ENCODE measurements around the gene GET4. TPM values are rescaled to one million over a fixed set of nuclear protein-coding genes. Genes with fewer than 3 reads are reported as not detected.
A peak's percentile ranks its signal among the peaks of the same experiment; 100 is the strongest.

GET4 gene
- total RNA-seq, 1 donor from 2014 or later: 58.2 TPM

- H3K27me3 Mint-ChIP-seq: peaks cover 9% of the 10 kb centered on the region
- H3K9me3 Mint-ChIP-seq (ENCODE audit: low read depth): no peaks in the 10 kb centered on the region
- TF ChIP-seq, protein P1, sequence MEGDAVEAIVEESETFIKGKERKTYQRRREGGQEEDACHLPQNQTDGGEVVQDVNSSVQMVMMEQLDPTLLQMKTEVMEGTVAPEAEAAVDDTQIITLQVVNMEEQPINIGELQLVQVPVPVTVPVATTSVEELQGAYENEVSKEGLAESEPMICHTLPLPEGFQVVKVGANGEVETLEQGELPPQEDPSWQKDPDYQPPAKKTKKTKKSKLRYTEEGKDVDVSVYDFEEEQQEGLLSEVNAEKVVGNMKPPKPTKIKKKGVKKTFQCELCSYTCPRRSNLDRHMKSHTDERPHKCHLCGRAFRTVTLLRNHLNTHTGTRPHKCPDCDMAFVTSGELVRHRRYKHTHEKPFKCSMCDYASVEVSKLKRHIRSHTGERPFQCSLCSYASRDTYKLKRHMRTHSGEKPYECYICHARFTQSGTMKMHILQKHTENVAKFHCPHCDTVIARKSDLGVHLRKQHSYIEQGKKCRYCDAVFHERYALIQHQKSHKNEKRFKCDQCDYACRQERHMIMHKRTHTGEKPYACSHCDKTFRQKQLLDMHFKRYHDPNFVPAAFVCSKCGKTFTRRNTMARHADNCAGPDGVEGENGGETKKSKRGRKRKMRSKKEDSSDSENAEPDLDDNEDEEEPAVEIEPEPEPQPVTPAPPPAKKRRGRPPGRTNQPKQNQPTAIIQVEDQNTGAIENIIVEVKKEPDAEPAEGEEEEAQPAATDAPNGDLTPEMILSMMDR (IDR thresholded peaks at IDR 0.05; ENCODE audit: unreplicated experiment): no peak
- no peaks in the 10 kb centered on the region for H3K36me3 Mint-ChIP-seq (ENCODE audit: insufficient read depth)
- no peak for DNase-seq (ENCODE audit: low spot score, unreplicated experiment)
- no peak overlapping the region for H3K4me3 Mint-ChIP-seq (ENCODE audit: low read depth)
- no peak overlapping the region for H3K27ac Mint-ChIP-seq
- no peaks in the 10 kb centered on the region for H3K4me1 Mint-ChIP-seq (ENCODE audit: low read depth)
Measured at GRCh38 chr7:913736-914520, 37.6 kb downstream of the GET4 start.

GRCh38 chr7:914521-915194 is 38.3 kb downstream of the GET4 start:
- Mint-ChIP-seq H3K9me3 (ENCODE audit: low read depth) (no peaks in the 10 kb centered on the region), H3K27ac (no peak overlapping the region), H3K4me3 (ENCODE audit: low read depth) (no peak overlapping the region), H3K36me3 (ENCODE audit: insufficient read depth) (no peaks in the 10 kb centered on the region), H3K27me3 (peaks cover 8% of the 10 kb centered on the region), H3K4me1 (ENCODE audit: low read depth) (no peaks in the 10 kb centered on the region)
- TF ChIP-seq, protein P1 (IDR thresholded peaks at IDR 0.05; ENCODE audit: unreplicated experiment): no peak
- no peak for DNase-seq (ENCODE audit: low spot score, unreplicated experiment)

DNA sequence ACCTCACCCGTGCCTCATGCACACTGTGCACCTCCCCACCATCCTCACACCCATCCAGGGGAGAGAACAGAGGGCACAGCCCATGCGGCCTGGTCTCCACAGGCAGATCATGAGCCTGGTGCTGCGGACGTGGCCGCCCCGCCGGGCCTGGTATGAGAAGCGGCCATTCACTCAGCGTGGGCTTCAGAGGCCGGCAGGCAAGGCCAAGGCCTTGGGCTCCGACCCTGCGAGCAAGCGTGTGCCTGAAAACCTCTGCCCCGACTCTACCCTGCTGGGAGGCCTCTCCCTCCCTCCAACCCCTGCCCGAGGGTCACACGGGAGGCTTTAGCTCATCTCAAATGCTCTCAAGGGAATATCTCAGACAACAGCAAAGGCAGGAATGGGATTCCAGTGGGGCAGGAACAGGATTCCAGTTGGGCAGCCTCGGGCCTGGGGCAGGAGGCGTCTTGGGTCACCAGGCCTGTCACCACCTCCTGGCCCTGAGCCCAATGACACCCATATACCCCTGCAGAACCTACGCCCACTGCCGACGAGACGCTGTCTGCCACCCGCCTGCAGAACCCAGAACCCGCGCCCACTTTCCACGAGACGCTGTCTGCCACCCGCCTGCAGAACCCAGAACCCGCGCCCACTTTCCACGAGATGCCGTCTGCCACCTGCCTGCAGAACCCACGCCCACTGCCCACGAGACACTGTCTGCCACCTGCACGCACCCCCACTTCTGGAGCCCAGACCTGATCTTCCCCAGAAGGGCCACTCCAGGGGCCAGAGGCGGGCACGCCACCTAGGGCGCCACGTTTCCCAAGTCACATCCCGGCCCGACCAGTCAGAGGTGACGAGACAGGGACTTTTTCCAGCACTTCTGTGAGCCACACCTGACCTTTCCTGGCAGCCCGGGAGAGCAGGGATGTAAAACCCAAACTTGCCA is 39.2 kb downstream of the GET4 start:
- Mint-ChIP-seq H3K9me3 (ENCODE audit: low read depth) (no peaks in the 10 kb centered on the region), H3K36me3 (ENCODE audit: insufficient read depth) (no peaks in the 10 kb centered on the region), H3K27me3 (no peaks in the 10 kb centered on the region), H3K4me3 (ENCODE audit: low read depth) (no peak overlapping the region), H3K27ac (peak overlapping the region; percentile 23), H3K4me1 (ENCODE audit: low read depth) (no peaks in the 10 kb centered on the region)
- TF ChIP-seq, protein P1 (IDR thresholded peaks at IDR 0.05; ENCODE audit: unreplicated experiment): no peak
- DNase-seq (ENCODE audit: low spot score, unreplicated experiment): no peak

DNA sequence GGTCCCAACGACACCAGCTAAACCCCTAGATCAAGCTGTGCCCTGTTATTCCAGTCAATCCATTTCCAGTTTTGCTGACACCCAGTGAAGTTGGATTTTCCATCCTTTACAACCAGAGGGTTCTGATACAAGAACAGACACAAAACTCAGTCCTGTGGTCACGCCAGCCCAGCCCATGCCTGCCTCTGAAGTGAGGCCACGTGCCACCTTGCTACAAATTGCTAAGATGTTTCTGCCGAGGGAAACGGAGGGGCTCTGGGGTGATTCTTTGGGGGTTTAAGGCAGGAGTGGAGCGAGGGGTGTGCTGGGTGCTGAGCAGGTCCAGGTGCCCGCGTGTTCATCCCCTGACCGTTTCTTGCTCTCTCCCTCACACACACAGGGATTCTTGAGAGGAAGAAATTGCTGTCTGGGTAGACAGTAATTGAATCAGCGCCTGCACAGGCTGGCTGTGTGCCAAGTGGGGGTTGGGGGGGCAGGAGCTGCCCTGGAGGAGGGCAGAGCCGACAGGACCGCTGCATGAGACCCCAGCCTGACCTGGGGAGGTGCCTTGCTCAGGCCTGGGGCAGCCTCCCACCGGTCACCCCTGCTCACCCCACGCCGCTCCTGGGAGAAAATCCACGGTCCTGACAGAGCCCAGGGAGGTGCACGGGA is 40.1 kb downstream of the GET4 start:
- H3K9me3 Mint-ChIP-seq (ENCODE audit: low read depth): no peaks in the 10 kb centered on the region
- no peaks in the 10 kb centered on the region for H3K27me3 Mint-ChIP-seq
- TF ChIP-seq, protein P1 (IDR thresholded peaks at IDR 0.05; ENCODE audit: unreplicated experiment): no peak
- no peaks in the 10 kb centered on the region for H3K36me3 Mint-ChIP-seq (ENCODE audit: insufficient read depth)
- no peaks in the 10 kb centered on the region for H3K4me1 Mint-ChIP-seq (ENCODE audit: low read depth)
- DNase-seq (ENCODE audit: low spot score, unreplicated experiment): no peak
- H3K4me3 Mint-ChIP-seq (ENCODE audit: low read depth): no peak overlapping the region
- peak overlapping the region; percentile 23 for H3K27ac Mint-ChIP-seq
